Loucy (cell line): ENCODE measurements around the gene TMEM37.

Experiments used
- EZH2phosphoT487 ChIP-seq: fragments of 200-600 bp; IDR thresholded peaks from 2 replicates; pipeline ENCODE4 v1.6.1; 2018; ENCODE audit warnings: antibody characterized with exemption, mild to moderate bottlenecking, moderate library complexity, borderline replicate concordance
- TF ChIP-seq, protein P1 (sequence below): fragments of 200-600 bp; sonication (generic); conservative IDR thresholded peaks from 2 replicates; pipeline ENCODE4 v1.5.1; 2014; ENCODE audit warnings: mild to moderate bottlenecking, antibody characterized with exemption, low read length

DNA sequence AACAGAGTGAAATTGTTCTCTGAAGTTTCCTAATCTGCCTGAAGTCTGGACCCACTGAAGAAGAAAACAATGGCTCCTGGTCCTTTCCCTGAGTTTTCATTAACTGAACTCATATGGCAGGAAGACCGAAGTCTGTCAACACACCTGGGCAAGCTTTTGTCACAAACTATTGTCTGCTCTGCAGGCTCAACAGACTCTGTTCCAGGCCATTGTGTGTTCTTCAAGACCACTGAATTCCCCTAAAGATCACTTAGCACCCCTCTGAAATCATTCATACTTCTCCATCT is 6.6 kb upstream of the TMEM37 start:
- TF ChIP-seq, protein P1, sequence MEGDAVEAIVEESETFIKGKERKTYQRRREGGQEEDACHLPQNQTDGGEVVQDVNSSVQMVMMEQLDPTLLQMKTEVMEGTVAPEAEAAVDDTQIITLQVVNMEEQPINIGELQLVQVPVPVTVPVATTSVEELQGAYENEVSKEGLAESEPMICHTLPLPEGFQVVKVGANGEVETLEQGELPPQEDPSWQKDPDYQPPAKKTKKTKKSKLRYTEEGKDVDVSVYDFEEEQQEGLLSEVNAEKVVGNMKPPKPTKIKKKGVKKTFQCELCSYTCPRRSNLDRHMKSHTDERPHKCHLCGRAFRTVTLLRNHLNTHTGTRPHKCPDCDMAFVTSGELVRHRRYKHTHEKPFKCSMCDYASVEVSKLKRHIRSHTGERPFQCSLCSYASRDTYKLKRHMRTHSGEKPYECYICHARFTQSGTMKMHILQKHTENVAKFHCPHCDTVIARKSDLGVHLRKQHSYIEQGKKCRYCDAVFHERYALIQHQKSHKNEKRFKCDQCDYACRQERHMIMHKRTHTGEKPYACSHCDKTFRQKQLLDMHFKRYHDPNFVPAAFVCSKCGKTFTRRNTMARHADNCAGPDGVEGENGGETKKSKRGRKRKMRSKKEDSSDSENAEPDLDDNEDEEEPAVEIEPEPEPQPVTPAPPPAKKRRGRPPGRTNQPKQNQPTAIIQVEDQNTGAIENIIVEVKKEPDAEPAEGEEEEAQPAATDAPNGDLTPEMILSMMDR: no peak
- no peak for TF ChIP-seq EZH2phosphoT487
